ENCODE measurements around the gene RAP1GDS1. TPM values are rescaled to one million over a fixed set of nuclear protein-coding genes. Genes with fewer than 3 reads are reported as not detected.
"Not testable (repeated sequence)": the region's sequence is repeated elsewhere in the genome, so short reads cannot be mapped to it uniquely, and the experiment has no call there.

Gene RAP1GDS1
- total RNA-seq, 1 experiment from 2014 or later, result 27.9 TPM

GRCh38 chr4:98363431-98363830, 102.2 kb downstream of the RAP1GDS1 start:
- no peak overlapping the region for H3K4me3 Mint-ChIP-seq (ENCODE audit: low read depth, unreplicated experiment)
- H3K27me3 Mint-ChIP-seq (ENCODE audit: unreplicated experiment), result no peaks in the 10 kb centered on the region
- H3K27ac Mint-ChIP-seq (ENCODE audit: unreplicated experiment), result no peak overlapping the region

DNA sequence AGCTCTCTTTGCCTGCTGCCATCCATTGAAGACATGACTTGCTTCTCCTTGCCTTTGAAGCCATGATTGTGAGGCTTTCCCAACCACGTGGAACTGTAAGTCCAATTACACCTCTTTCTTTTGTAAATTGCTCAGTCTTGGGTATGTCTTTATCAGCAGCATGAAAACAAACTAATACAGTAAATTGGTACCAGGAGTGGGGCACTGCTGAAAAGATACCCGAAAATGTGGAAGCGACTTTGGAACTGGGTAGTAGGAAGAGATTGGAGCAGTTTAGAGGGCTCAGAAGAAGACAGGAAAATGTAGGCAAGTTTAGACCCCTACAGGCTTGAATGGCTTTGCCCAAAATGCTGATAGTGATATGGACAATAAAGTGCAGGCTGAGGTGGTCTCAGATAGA, 105.1 kb downstream of the RAP1GDS1 start:
- H3K36me3 Mint-ChIP-seq (ENCODE audit: insufficient read depth, unreplicated experiment); CTCF ChIA-PET; intact Hi-C loops (cut with micrococcal nuclease; ENCODE audit: unreplicated experiment); BruUV-seq (replicated peaks); H3K4me1 Mint-ChIP-seq (ENCODE audit: low read depth, unreplicated experiment); H3K4me3 Mint-ChIP-seq (ENCODE audit: low read depth, unreplicated experiment); DNase-seq; H3K9me3 Mint-ChIP-seq (ENCODE audit: low read depth, unreplicated experiment); H3K27ac Mint-ChIP-seq (ENCODE audit: unreplicated experiment); H3K27me3 Mint-ChIP-seq (ENCODE audit: unreplicated experiment): not testable (repeated sequence)

More at GRCh38 chr4:98363431-98363830, 102.2 kb downstream of the RAP1GDS1 start:
- intact Hi-C loops (cut with micrococcal nuclease; ENCODE audit: unreplicated experiment), result no loop called here
- H3K4me1 Mint-ChIP-seq (ENCODE audit: low read depth, unreplicated experiment), result no peaks in the 10 kb centered on the region
- TF ChIP-seq, protein P1, sequence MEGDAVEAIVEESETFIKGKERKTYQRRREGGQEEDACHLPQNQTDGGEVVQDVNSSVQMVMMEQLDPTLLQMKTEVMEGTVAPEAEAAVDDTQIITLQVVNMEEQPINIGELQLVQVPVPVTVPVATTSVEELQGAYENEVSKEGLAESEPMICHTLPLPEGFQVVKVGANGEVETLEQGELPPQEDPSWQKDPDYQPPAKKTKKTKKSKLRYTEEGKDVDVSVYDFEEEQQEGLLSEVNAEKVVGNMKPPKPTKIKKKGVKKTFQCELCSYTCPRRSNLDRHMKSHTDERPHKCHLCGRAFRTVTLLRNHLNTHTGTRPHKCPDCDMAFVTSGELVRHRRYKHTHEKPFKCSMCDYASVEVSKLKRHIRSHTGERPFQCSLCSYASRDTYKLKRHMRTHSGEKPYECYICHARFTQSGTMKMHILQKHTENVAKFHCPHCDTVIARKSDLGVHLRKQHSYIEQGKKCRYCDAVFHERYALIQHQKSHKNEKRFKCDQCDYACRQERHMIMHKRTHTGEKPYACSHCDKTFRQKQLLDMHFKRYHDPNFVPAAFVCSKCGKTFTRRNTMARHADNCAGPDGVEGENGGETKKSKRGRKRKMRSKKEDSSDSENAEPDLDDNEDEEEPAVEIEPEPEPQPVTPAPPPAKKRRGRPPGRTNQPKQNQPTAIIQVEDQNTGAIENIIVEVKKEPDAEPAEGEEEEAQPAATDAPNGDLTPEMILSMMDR (IDR thresholded peaks at IDR 0.05; ENCODE audit: unreplicated experiment), result no peak
- peaks cover 8% of the 10 kb centered on the region for H3K9me3 Mint-ChIP-seq (ENCODE audit: low read depth, unreplicated experiment)
- BruUV-seq (replicated peaks), result no TSS peak
- no peaks in the 10 kb centered on the region for H3K36me3 Mint-ChIP-seq (ENCODE audit: insufficient read depth, unreplicated experiment)
- CTCF ChIA-PET, result interaction anchor here (0.6 kb wide), 1 partner anchor 310 kb away, joined by 3 read pairs; no protein-coding TSS in a partner anchor
- no peak for DNase-seq

GRCh38 chr4:98368000-98368399, 106.8 kb downstream of the RAP1GDS1 start:
- H3K4me3 Mint-ChIP-seq (ENCODE audit: low read depth, unreplicated experiment); BruUV-seq (replicated peaks); intact Hi-C loops (cut with micrococcal nuclease; ENCODE audit: unreplicated experiment); H3K4me1 Mint-ChIP-seq (ENCODE audit: low read depth, unreplicated experiment); DNase-seq; H3K9me3 Mint-ChIP-seq (ENCODE audit: low read depth, unreplicated experiment); CTCF ChIA-PET; H3K36me3 Mint-ChIP-seq (ENCODE audit: insufficient read depth, unreplicated experiment); H3K27ac Mint-ChIP-seq (ENCODE audit: unreplicated experiment); H3K27me3 Mint-ChIP-seq (ENCODE audit: unreplicated experiment): not testable (repeated sequence)

- Mint-ChIP-seq H3K36me3 (ENCODE audit: insufficient read depth, unreplicated experiment) (no peaks in the 10 kb centered on the region), H3K9me3 (ENCODE audit: low read depth, unreplicated experiment) (peaks cover 8% of the 10 kb centered on the region), H3K27me3 (ENCODE audit: unreplicated experiment) (no peaks in the 10 kb centered on the region), H3K4me3 (ENCODE audit: low read depth, unreplicated experiment) (no peak overlapping the region), H3K27ac (ENCODE audit: unreplicated experiment) (no peak overlapping the region), H3K4me1 (ENCODE audit: low read depth, unreplicated experiment) (no peaks in the 10 kb centered on the region)
- intact Hi-C loops (cut with micrococcal nuclease; ENCODE audit: unreplicated experiment), result no loop called here
- TF ChIP-seq, protein P1 (IDR thresholded peaks at IDR 0.05; ENCODE audit: unreplicated experiment), result no peak
- CTCF ChIA-PET, result no interaction called here
- DNase-seq, result no peak
- no TSS peak for BruUV-seq (replicated peaks)
These were observed 108.1 kb downstream of the RAP1GDS1 start for GRCh38 chr4:98369322-98369721.

- no peak overlapping the region for H3K27ac Mint-ChIP-seq (ENCODE audit: unreplicated experiment)
- no peak for DNase-seq
- intact Hi-C loops (cut with micrococcal nuclease; ENCODE audit: unreplicated experiment), result no loop called here
- no peak overlapping the region for H3K4me3 Mint-ChIP-seq (ENCODE audit: low read depth, unreplicated experiment)
- no TSS peak for BruUV-seq (replicated peaks)
- H3K9me3 Mint-ChIP-seq (ENCODE audit: low read depth, unreplicated experiment), result no peaks in the 10 kb centered on the region
- no peaks in the 10 kb centered on the region for H3K27me3 Mint-ChIP-seq (ENCODE audit: unreplicated experiment)
- H3K4me1 Mint-ChIP-seq (ENCODE audit: low read depth, unreplicated experiment), result no peaks in the 10 kb centered on the region
- CTCF ChIA-PET, result no interaction called here
- no peaks in the 10 kb centered on the region for H3K36me3 Mint-ChIP-seq (ENCODE audit: insufficient read depth, unreplicated experiment)
- TF ChIP-seq, protein P1 (IDR thresholded peaks at IDR 0.05; ENCODE audit: unreplicated experiment), result no peak
These were observed 113.5 kb downstream of the RAP1GDS1 start for GRCh38 chr4:98374643-98375042.
